ENCODE results near the gene INPP4B.

INPP4B gene

DNA sequence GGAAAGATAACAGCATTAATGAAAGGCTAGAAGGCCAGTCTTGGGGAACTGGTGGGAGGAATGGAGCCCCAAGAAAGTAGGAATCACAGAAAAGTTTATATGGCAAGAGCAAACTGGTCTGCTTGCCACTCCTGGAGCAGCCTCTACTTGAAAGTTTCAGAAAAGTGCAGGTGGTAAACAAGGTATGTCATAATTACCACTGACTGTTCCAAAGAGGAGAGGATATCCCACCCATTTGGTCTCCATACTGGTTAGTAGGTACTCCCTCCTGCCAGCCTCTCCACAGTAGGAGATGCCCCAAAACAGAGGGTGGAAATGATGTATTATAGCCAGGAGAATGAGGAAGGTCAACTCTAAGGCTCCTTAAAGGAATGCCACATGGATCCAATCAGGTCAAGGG is 145.1 kb downstream of the INPP4B start:
- no peak for ATAC-seq (ENCODE audit: low read depth)
- no peak overlapping the region for H3K27ac Mint-ChIP-seq
- no peaks in the 10 kb centered on the region for H3K27me3 Mint-ChIP-seq
- H3K4me3 Mint-ChIP-seq = no peak overlapping the region
- H3K4me1 Mint-ChIP-seq = peaks cover 2% of the 10 kb centered on the region
- no peak for DNase-seq (ENCODE audit: low spot score in 2 of 2)
- peaks cover 2% of the 10 kb centered on the region for H3K9me3 Mint-ChIP-seq
- no peaks in the 10 kb centered on the region for H3K36me3 Mint-ChIP-seq

DNA sequence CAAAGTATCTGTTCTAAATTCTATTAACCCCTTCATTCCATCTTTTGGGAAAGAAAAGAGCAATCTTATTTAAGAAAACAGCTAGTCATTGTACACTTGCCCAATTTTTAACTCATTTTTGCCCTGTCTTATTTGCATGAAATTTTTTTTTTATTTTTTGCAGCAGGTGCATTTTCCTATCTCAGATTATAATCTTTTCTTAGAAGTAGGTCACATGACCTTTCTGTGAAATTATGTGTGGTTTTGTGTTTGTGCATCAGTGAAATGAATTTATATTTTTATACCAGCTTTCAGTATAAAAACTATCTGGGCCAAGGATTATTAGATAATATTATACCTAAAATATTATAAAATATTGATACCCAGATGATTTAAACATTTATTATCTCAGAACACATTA is 145.6 kb downstream of the INPP4B start:
- Mint-ChIP-seq H3K27me3 (no peaks in the 10 kb centered on the region), H3K9me3 (peaks cover 2% of the 10 kb centered on the region), H3K36me3 (no peaks in the 10 kb centered on the region), H3K27ac (no peak overlapping the region), H3K4me3 (no peak overlapping the region), H3K4me1 (peaks cover 2% of the 10 kb centered on the region)
- no peak for ATAC-seq (ENCODE audit: low read depth)
- DNase-seq (ENCODE audit: low spot score in 2 of 2) = no peak

DNA sequence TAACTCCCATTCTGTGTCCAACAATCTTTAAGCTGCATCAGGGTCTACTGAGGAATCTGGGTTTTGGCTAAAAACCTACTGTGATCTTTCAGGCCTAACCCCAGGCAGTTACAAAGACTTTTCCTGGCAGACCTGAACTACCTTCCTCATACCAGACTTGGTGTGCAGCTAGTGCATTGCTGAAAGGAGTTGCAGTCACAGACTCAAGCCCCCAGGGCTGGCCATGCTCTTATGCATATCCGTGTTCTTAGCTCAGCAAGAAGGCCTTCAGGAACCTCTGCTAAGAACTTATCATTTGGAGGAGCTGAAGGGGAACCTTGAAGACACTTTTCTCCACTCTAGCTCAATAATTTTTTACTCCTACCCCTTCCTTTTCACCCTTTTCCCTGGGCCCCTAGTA is 147.5 kb downstream of the INPP4B start:
- Mint-ChIP-seq H3K9me3 (peaks cover 2% of the 10 kb centered on the region), H3K4me3 (no peak overlapping the region), H3K27ac (no peak overlapping the region), H3K27me3 (no peaks in the 10 kb centered on the region), H3K36me3 (no peaks in the 10 kb centered on the region), H3K4me1 (peaks cover 2% of the 10 kb centered on the region)
- no peak for DNase-seq (ENCODE audit: low spot score in 2 of 2)
- no peak for ATAC-seq (ENCODE audit: low read depth)

DNA sequence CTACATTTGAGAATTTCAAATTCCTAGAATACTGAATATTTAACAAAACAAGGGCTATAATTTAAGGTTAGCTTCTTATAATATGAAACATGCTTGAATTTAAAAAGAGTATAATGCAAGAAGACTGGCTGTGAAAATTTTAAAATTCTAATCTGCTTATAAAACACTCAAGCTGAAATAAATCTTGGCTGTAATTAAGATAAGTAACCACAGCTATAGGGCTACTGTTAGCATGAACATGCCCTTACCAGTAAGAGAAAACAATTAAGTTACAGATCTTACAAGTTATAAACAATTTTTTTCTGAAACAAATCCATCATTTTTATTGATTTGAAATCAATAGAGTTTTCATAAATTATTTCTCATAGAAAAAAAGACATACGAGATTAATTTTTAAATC is 148.2 kb downstream of the INPP4B start:
- peaks cover 2% of the 10 kb centered on the region for H3K4me1 Mint-ChIP-seq
- no peak for DNase-seq (ENCODE audit: low spot score in 2 of 2)
- no peaks in the 10 kb centered on the region for H3K36me3 Mint-ChIP-seq
- H3K27ac Mint-ChIP-seq = no peak overlapping the region
- no peak for ATAC-seq (ENCODE audit: low read depth)
- peaks cover 2% of the 10 kb centered on the region for H3K9me3 Mint-ChIP-seq
- H3K27me3 Mint-ChIP-seq = no peaks in the 10 kb centered on the region
- H3K4me3 Mint-ChIP-seq = no peak overlapping the region

DNA sequence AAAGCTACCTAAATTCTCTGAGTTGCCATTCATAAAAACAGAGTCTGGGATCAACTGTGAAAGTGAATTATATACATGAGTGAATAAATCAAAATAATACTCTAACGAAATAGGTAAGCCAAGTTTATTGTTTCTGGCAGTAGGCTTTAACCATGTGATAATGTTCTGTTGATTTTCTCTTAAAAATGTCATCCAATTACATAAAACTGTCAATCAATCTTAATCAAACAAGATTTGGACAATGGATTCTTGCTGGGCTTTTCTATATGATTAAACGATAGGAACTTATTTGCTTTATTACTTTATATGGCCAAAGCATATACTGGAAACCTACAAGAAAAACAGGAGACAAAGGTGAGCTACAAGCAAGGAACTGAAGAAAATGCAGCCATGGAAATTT is 148.8 kb downstream of the INPP4B start:
- H3K9me3 Mint-ChIP-seq = peaks cover 2% of the 10 kb centered on the region
- no peak for ATAC-seq (ENCODE audit: low read depth)
- no peaks in the 10 kb centered on the region for H3K36me3 Mint-ChIP-seq
- no peaks in the 10 kb centered on the region for H3K27me3 Mint-ChIP-seq
- H3K4me3 Mint-ChIP-seq = no peak overlapping the region
- peaks cover 2% of the 10 kb centered on the region for H3K4me1 Mint-ChIP-seq
- no peak overlapping the region for H3K27ac Mint-ChIP-seq
- no peak for DNase-seq (ENCODE audit: low spot score in 2 of 2)

DNA sequence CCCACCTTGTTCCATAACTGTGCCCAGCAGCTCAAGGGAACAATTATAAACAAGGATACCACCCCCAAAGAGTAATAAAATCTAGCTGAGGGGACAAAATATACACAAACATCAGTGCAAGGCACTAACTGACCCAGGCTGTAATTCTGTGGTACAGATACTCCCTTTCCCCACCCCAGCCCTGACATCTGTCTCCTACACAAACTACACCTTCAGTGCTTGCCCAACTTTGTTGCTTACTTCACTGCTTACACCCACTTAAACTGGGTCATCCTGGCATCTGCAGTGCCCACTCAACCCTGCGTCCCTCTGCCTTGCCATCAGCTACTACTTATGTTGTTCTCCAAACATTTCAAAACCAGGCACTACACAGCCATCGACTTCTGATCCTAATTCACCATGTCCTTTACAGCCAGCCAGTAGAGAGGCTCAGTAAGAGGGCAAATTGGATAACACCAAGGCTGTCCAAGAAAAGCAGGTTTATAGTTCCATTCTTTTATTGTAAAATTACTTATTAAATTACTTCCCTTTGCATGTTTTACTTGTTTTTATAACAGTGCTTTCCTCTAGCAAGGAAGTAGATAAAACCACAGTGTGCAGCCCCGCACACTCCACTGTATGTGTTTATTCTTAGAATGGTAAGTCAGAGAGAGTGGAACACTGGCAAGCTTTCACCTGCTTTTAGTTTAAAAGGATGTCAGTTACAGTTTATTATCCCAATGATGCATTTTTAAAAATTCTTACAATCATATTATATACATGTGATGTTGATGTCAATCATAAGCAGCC is 149.6 kb downstream of the INPP4B start:
- ATAC-seq (ENCODE audit: low read depth) (no peak), DNase-seq (ENCODE audit: low spot score in 2 of 2) (no peak)
- Mint-ChIP-seq H3K4me1 (peaks cover 2% of the 10 kb centered on the region), H3K9me3 (peaks cover 2% of the 10 kb centered on the region), H3K27me3 (no peaks in the 10 kb centered on the region), H3K27ac (no peak overlapping the region), H3K4me3 (no peak overlapping the region), H3K36me3 (no peaks in the 10 kb centered on the region)

DNA sequence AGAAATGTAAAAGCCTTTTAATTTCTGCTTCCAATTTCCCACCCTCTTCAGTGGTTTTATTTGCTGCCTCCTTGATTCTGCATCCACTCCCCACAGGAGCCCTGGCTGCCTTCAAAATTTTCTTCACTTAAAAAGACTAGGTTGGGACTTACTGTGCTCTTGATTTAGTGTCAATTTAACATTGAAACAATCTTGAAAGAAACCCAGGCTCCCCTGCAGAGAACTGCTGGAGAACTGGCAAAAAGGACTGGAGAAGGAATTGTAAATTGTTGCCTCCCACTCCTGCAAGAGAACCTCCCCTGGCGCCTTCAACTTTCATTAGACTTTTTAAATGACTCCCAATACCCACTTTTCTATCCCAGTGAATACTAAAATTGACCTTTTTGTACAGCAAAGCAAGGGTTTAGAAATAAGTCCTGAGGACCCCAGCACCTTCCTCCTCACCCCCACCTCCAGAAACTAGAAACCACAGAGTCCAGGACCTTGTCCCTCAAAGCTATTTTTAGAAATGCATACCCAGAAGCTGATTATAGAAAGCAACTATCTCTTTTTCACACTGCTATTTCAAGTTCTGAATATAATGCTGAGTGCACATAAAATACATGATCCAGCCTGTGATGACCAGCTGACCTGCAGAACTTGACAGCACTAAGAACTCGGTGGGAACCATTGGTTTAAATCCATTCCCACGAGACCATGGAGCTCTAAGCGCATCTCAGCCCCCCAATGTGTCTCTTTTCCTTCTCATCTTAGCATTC is 155.5 kb downstream of the INPP4B start:
- no peaks in the 10 kb centered on the region for H3K36me3 Mint-ChIP-seq
- H3K27me3 Mint-ChIP-seq = no peaks in the 10 kb centered on the region
- H3K9me3 Mint-ChIP-seq = peaks cover 1% of the 10 kb centered on the region
- DNase-seq (ENCODE audit: low spot score in 2 of 2) = no peak
- H3K4me3 Mint-ChIP-seq = no peak overlapping the region
- H3K4me1 Mint-ChIP-seq = no peaks in the 10 kb centered on the region
- H3K27ac Mint-ChIP-seq = no peak overlapping the region
- ATAC-seq (ENCODE audit: low read depth) = no peak

DNA sequence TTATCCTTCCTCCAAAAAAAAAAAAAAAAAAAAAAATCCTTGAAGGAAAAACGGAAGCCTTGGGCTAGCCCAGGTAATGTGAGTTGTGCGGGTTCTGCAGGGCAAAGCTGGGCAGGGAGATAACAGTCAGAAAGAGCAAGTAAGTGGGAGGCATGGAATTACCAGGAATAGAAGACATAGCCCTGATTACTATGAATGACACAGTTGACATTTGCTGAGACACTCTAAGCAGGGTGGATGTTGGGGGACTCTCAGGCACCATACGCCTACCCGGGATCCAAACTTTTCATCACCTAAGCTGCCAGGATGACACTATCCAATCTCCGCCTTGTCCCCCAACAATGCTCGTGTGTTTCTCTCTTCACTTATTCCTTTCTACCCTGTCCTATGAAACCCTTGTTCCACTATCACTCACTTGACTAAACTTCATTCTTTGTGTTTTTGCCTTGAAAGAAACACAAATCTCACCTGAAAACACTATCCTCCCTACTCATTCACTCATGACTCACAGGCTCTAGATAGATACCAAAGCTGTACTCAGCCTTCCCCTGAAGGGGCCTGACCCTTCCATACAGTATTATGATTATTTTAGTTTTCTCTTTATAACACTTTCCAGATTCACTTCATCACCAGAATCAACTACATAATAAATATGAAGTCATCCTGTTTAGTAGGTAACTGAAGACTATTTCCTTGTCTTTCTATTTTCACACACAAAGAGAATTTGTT is 158.4 kb downstream of the INPP4B start:
- Mint-ChIP-seq H3K27ac (no peak overlapping the region), H3K4me3 (no peak overlapping the region)
- no peak for ATAC-seq (ENCODE audit: low read depth)

DNA sequence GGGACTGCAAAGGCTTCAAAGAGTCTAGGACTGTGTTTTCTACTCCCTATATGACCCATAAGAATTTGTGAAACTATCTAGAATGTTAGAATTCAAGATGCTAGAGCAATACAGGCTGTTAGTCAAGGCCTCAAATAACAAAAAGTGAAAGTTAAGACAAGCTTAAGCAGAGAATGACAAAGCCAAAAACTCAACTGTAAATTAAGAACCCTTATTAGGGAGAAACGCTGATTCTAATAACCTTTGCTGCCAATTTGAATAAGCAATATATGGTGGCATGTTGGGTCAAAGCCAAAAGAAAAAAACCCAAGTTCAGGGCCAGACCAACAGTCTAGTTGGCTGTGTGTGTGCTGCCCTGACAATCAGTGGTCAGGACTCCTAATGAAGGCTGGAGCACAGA is 160.0 kb downstream of the INPP4B start:
- H3K4me1 Mint-ChIP-seq = no peaks in the 10 kb centered on the region
- ATAC-seq (ENCODE audit: low read depth) = no peak
- no peaks in the 10 kb centered on the region for H3K27me3 Mint-ChIP-seq
- no peaks in the 10 kb centered on the region for H3K36me3 Mint-ChIP-seq
- DNase-seq (ENCODE audit: low spot score in 2 of 2) = no peak
- peaks cover 1% of the 10 kb centered on the region for H3K9me3 Mint-ChIP-seq
- H3K4me3 Mint-ChIP-seq = no peak overlapping the region
- no peak overlapping the region for H3K27ac Mint-ChIP-seq

More for the DNA sequence above, 158.4 kb downstream of the INPP4B start:
- DNase-seq (ENCODE audit: low spot score in 2 of 2) = no peak
- peaks cover 1% of the 10 kb centered on the region for H3K9me3 Mint-ChIP-seq
- H3K4me1 Mint-ChIP-seq = no peaks in the 10 kb centered on the region
- H3K36me3 Mint-ChIP-seq = no peaks in the 10 kb centered on the region
- no peaks in the 10 kb centered on the region for H3K27me3 Mint-ChIP-seq

DNA sequence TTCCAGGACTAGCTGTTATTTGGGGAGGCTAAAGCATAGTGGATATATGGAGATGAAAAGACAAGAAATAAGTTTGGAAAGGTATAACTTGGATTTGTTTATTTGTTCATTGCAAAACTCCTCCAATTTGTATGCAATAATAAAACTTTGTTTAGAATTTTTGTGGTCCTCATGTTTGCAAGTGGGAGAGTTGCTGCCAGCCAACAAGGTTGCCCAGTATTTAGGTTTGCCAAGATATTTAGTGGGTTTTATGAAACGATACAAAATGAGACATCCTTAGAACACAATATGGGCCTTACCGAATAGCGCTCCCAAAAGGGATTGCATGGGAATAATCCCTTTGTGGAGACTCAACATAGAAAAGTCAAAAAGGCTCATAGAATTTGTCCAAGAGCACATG is 162.1 kb downstream of the INPP4B start:
- Mint-ChIP-seq H3K27ac (no peak overlapping the region), H3K36me3 (no peaks in the 10 kb centered on the region), H3K27me3 (no peaks in the 10 kb centered on the region), H3K4me3 (no peak overlapping the region), H3K4me1 (no peaks in the 10 kb centered on the region), H3K9me3 (peaks cover 1% of the 10 kb centered on the region)
- no peak for DNase-seq (ENCODE audit: low spot score in 2 of 2)
- ATAC-seq (ENCODE audit: low read depth) = no peak

DNA sequence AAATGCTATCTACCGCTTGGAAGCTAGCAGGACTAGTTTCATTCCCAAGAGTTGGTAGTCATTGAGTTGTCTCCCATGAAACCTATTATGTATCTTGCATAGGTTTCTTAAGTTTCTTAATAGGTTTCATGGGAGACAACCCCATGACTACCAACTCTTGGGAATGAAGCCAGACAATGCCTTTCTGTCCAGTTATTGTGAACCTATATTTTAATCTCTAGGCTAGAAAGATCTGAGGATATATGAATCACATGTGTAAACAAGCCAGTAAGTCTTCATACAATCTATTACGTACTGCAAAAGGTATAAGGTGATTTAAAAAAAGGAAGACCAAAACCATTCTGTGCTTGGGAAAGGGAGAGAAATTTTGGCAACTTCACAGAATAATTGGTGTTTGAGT is 162.6 kb downstream of the INPP4B start:
- no peaks in the 10 kb centered on the region for H3K27me3 Mint-ChIP-seq
- ATAC-seq (ENCODE audit: low read depth) = no peak
- H3K27ac Mint-ChIP-seq = no peak overlapping the region
- no peaks in the 10 kb centered on the region for H3K36me3 Mint-ChIP-seq
- no peaks in the 10 kb centered on the region for H3K4me1 Mint-ChIP-seq
- H3K4me3 Mint-ChIP-seq = no peak overlapping the region
- H3K9me3 Mint-ChIP-seq = peaks cover 1% of the 10 kb centered on the region
- DNase-seq (ENCODE audit: low spot score in 2 of 2) = no peak

DNA sequence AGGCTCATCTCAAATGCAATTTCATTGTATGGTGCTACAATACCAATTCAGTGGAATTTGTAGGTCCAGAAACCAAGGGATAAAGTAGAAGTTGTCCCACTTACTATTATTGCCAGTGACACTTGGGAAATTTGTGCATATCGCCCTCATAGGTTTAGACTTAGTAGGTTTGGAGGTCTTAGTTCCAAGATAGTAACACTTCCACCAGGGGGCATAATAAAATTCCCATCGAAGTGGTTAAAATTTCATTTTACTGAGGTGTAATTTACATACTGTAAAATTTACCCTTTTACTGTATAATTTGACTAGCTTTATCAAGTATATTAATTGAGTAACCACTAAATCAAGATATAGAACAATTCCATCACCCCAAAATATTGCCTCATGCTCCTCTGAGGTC is 174.6 kb downstream of the INPP4B start:
- Mint-ChIP-seq H3K9me3 (peaks cover 14% of the 10 kb centered on the region), H3K27me3 (no peaks in the 10 kb centered on the region), H3K36me3 (no peaks in the 10 kb centered on the region), H3K4me3 (no peak overlapping the region), H3K4me1 (no peaks in the 10 kb centered on the region), H3K27ac (no peak overlapping the region)
- no peak for DNase-seq (ENCODE audit: low spot score in 2 of 2)
- ATAC-seq (ENCODE audit: low read depth) = no peak

DNA sequence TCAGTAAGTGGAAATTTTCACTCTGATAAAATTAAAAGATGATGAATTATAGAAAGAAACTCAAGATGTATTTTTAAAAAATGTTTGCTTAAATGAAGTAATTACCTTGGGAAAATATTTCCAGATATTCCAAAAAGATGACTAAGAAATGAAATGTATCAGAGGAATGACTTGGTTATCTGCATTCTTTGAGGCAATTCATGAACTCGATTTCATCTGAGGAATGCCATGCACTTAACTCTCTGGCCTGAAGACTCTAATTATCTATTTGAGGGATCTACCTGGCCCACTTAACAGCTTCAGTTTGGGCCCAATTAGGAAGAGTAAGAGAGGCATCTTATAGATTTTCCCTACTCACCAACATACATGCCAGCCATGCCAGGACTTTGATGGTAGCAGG is 182.3 kb downstream of the INPP4B start:
- peaks cover 9% of the 10 kb centered on the region for H3K9me3 Mint-ChIP-seq
- DNase-seq (ENCODE audit: low spot score in 2 of 2) (no peak), ATAC-seq (ENCODE audit: low read depth) (no peak)
- no peaks in the 10 kb centered on the region for H3K4me1 Mint-ChIP-seq
- no peak overlapping the region for H3K4me3 Mint-ChIP-seq
- H3K27me3 Mint-ChIP-seq = no peaks in the 10 kb centered on the region
- no peaks in the 10 kb centered on the region for H3K36me3 Mint-ChIP-seq
- H3K27ac Mint-ChIP-seq = no peak overlapping the region

DNA sequence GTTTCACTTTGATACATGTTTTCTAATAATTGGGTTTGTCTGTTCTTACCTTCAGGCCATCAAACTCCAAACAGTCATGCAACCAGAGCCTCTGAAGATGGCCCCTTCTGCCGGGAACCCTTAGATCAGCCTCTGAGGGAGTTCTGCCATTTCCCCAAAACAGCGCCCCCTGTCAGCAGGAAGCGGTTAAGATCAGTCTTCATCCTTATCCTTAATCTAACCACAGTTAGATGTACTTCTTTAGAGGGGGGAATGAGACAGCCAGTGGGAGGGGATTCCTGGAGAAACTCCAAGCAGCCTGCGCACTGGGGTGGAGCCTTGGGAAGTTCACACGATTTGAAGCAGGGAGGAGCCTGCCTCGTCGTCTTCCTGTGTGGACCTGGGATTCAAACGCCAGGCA is 185.4 kb downstream of the INPP4B start:
- no peaks in the 10 kb centered on the region for H3K4me1 Mint-ChIP-seq
- peaks cover 6% of the 10 kb centered on the region for H3K9me3 Mint-ChIP-seq
- no peak for DNase-seq (ENCODE audit: low spot score in 2 of 2)
- H3K27ac Mint-ChIP-seq = no peak overlapping the region
- H3K4me3 Mint-ChIP-seq = no peak overlapping the region
- no peaks in the 10 kb centered on the region for H3K36me3 Mint-ChIP-seq
- H3K27me3 Mint-ChIP-seq = no peaks in the 10 kb centered on the region
- ATAC-seq (ENCODE audit: low read depth) = no peak
